GM19351 (cell line): ENCODE measurements around the gene IDI1.
"Not testable (repeated sequence)": the region's sequence is repeated elsewhere in the genome, so short reads cannot be mapped to it uniquely, and the experiment has no call there.

Experiments used
- ATAC-seq: cut with Tn5 transposase; IDR thresholded peaks from one replicate; pipeline ENCODE4 v1.9.1; 2021; ENCODE audit warnings: mild to moderate bottlenecking, moderate library complexity; ENCODE audit not compliant: unreplicated experiment

Gene IDI1

DNA sequence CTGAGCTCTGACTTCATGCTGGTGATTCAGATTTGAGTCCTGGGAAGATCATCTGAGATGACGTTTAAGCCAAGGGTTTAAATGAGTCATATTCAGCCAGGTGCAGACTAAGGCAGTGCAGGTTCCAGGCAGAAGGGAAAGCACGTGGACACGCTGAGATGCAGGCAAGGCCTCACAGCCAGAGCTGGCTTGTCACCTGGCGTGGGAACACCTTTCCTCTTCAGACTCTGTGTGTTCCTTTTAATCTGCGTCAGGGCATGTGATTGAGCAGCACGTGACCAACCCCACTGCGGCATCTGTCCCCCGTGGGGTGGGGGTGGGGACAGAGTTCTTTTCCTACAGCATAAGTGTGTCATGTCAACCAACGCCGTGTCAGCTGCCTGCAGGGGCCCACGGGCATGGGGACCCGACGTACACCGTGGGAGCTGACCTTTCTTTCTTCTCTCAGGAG, 12.6 kb downstream of the IDI1 start:
- ATAC-seq = peak; percentile 95

- ATAC-seq = no peak
These were observed 13.7 kb downstream of the IDI1 start for GRCh38 chr10:1035201-1035600.

DNA sequence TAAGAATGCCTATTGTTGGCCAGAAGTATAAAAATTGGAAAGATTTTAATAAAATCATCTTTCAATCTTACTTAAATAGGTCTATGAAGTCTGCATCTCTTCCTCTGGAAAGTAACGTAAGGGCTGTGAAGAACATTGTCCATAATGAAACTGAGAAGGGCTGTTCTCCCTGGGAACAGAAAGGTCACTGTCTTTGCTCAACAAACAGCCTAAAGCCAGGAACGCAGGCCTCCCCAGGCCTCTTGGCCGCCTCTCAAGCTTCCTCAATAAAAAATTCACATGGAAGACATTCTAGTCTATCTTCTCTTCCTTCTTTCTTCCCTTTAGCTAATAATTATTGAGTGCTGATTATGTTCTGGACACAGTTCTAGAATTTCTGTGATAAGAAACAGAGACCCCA, 14.2 kb downstream of the IDI1 start:
- ATAC-seq = no peak

DNA sequence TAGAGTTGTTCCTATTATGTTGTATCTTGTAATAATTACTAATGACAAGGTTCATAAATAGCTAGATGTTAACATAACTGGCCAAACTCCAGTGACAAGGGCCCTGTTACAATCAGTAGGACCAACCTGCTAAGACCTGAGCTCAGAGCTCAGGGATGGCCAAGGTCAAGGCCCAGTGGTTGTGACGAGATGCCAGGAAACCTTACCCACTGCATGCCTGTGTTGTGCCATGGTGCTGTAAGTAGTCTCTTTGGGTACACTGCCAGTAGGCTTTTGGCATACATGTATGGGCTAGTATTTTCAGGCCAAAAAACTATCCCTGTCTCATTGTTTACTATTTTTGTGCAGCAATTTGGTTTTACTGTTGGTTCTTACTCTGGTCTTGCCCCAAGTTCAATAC, 15.3 kb downstream of the IDI1 start:
- no peak for ATAC-seq

DNA sequence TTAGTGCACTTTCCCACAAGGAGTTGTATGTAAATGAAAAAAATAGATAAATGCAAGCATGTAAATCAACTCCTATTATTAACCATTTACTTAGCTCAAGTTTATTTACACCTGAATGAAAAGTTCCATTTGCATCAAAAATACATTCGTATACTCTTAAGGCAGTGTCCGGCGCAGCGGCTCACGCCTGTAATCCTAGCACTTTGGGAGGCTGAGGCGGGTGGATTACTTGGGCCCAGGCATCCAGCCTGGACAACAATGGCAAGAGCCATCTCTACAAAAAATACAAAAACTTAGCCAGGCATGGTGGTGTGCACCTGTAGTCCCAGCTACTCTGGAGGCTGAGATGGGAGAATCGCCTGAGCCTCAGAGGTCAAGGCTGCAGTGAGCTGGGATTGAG, 19.1 kb downstream of the IDI1 start:
- no peak for ATAC-seq

- no peak for ATAC-seq
These were observed 22.3 kb downstream of the IDI1 start for GRCh38 chr10:1026578-1026977.

DNA sequence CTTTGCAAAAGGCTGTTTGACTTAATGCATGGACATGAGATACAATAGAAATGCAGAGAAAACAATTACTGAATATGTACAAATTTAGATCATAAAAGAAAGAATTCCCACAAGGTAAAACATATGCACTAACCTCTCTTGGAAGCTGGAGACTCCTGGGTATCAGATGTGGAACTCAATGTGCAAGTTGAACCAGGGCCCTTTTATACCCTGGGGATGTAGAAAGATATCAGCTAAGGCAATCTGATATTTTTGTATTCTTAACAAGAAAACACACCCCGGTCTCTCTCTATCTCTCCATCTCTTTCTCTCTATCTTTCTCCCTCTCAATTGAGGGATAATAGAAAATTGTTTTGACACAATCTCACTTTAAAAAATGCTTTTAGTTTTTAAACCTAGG, 23.2 kb downstream of the IDI1 start, which contains the start of gene IDI2:
IDI2 (minus strand) TSS at position 177 of the 400 bp plus-strand sequence. CDS start 1,136 bp downstream, outside the sequence.
- no peak for ATAC-seq

- ATAC-seq = no peak
These were observed 24.8 kb downstream of the IDI1 start for GRCh38 chr10:1024103-1024502.

DNA sequence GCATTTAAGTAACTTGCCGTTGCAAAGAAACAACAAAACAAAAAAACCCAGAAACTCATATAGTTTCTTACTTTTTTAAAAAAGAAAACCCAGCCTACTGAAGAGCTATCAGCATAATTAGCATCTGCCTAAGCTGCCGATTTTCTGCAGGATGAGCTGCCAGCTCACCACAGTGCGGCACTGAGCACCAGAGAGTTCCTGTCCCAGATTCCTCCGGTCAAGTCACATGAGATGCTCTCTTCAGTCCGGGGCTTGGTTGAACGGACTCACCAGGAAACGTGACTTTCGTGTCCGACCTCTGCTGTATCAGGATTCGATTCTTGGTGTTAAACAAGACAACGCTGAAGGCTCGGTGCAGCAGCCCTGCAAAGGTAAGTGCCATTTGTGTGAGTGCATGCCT, 26.5 kb downstream of the IDI1 start:
- ATAC-seq = no peak

- ATAC-seq = no peak
These were observed 28.0 kb downstream of the IDI1 start for GRCh38 chr10:1020958-1021357.

GRCh38 chr10:1020460-1020859, 28.5 kb downstream of the IDI1 start:
- no peak for ATAC-seq

DNA sequence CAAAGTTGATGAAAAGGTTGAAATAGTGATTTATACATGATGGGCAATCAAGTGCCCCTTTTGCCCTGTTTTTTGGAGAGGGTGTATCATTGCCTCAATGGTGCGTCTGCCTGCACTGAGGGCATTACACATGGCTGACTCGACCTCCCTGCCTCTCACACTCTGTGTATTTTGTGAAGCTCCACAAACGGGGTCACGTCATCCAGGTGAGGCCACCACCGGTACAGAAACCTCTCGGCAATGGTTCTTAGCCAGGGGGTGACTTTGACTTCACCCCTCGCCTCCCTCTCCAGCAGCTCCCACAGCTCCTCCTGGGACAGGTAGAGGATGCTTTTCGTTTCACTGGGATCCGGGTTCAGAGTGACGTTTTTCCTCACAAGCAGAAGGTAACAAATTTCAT, 29.6 kb downstream of the IDI1 start:
- no peak for ATAC-seq

- no peak for ATAC-seq
These were observed 33.2 kb downstream of the IDI1 start for GRCh38 chr10:1015688-1016087.

DNA sequence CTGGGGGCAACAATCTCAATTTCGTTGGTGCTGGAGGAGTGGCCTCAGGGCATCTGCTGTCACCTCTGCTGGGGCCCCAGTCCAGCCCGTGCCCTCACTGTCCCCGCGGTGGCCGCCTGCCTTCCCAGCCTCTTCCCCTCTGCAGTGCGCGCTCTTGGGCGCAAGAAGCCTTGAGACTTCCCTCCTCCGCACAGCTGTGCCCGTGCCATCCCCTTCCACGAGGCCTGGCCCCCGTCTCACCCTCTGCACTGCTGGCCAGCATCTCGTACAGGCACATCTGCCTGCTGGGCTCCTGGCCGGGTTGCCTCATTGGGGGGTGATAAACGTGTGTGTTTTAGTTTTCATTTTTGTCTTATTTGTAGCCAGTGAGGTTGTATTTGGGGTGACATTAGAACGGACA, 37.2 kb downstream of the IDI1 start:
- ATAC-seq = no peak

GRCh38 chr10:1010703-1011102, 38.2 kb downstream of the IDI1 start:
- no peak for ATAC-seq

GRCh38 chr10:1009947-1010346, 39.0 kb downstream of the IDI1 start:
- ATAC-seq = not testable (repeated sequence)

DNA sequence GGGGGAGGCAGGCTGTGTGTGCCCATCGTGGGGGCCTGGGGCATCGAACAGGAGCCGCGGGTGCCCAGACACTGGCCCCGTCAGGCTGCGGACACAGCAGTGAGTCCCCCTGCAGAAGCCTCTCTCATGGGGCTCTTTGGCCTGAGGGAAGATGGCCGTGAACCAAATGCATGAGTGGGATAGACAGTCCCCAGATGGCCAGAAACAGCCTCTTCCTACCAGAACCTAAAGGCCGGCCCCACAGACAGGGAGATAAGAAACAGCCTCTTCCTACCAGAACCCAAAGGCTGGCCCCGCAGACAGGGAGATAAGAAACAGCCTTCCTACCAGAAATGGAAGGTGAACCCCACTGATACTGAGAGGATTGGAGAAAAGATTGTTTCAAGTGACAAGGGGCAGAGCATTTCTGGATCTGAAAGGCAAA, 39.8 kb downstream of the IDI1 start:
- no peak for ATAC-seq

- no peak for ATAC-seq
These were observed 41.3 kb downstream of the IDI1 start for GRCh38 chr10:1007583-1007982.

DNA sequence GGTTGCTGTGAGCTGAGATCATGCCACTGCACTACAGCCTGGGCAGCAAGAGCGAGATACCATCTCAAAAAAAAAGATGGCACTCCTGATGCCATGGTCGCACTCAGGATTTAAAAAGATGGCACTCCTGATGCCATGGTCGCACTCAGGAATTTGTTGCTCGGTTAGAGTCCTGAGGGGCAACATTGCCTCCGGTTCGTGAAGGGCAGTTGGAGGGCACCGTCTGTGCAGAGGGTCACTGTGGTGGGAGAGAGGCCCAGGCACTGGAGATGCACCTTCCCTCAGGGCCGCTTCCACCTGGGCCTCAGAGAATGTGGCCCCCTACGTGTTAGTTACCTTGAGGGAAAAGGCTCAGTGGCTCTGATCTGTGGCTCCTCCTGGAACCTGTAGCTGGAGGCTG, 42.3 kb downstream of the IDI1 start:
- no peak for ATAC-seq

DNA sequence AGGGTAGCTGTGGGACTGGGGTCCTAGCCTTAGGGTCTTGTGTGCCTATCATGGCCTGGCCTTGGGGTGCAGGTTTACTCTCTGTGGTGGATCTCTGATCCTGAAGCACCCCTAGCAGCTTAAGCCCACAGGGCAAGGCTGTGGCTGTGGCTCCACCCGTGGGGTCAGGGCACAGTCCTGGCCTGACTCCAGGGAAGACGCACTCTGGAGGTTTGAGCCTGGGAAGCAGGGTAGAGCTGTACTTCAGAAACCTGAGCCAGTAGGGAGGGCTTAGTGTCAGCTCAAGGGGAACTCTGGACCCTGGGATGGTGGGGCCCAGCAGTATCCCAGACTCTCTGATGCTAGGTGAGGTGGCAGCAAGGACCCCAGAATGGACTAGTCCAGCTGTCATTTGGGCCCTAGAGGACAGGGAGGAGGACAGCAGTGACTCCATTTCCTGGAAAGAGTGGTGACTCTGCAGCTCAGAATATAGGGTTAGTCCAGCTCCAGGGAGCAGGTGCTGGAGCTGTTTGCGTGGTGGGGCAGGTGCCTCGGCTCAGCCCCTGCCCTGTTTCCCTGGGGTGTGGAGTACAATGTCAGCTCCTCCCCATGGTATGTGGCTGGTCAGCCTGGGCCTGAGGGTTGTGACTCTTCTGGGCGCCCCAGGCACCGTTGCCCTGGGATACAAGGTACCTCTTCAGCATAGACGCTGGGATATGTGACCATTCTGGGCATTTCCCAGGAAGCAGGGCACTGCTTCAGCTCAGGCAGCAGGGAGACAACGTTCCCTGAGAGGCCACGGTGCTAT, 44.8 kb downstream of the IDI1 start:
- no peak for ATAC-seq

GRCh38 chr10:1002425-1003006, 46.4 kb downstream of the IDI1 start:
- ATAC-seq = no peak

DNA sequence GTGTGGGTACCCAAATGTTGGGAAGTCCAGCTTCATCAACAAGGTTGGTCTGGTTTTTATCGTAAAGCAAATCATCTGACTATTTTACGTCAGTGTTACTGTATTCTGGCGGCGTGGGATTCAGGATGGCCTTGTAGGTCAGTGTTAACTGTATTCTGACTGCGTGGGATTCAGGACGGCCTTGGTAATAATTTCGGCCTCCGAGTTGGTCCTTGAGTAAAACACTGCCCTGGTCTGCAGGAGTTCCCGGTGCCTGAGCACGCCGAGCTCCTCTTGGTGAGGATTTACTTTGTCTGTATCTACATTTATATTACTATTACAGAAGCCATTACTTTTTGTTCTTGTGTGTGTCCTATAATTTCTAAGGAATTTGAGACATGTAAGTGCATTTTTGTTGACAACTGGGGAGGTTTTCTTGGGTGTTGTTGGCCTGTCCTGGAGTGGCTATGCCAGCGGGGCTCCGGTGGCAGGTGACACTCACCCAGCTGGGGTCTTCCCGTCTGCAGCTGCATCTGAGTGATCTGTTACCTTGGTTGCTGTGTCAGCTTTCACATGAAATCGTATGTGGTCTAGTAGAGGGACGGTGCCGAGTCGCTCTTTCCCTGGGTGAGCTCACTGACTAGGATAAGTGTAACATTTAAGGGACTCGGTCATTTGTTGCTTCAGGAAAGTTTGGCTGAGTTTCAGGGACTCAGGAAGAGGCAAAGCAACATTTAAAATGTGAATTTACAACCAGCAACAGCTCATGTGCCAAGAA, 51.5 kb downstream of the IDI1 start:
- ATAC-seq = no peak
